Activated naive CD4-positive, alpha-beta T cell treated with anti-CD3 and anti-CD28 coated beads, Interleukin-2, amount 10 ng/mL, durations not matched to agents 7 days and 5 days (primary cell): ENCODE results near the gene ZNF787.
"Not testable (repeated sequence)": the region's sequence is repeated elsewhere in the genome, so short reads cannot be mapped to it uniquely, and the experiment has no call there.

ENCODE experiments used
- CTCF ChIA-PET: fragments of 350-600 bp; sonication (Branson Sonifier 250); formaldehyde crosslinking; loops from one replicate; lab custom pipeline; 2021; ENCODE audit warnings: antibody characterized with exemption; lab: Charles Lee
- DNase-seq: peaks from one replicate; pipeline ENCODE4 v3.0.0-alpha.2; 2020
- H3K27ac Mint-ChIP-seq: one replicate; pipeline ENCODE4 v1.8.0; 2021; ENCODE audit warnings: mild to moderate bottlenecking, moderate library complexity, mixed read lengths
- H3K27me3 Mint-ChIP-seq: one replicate; pipeline ENCODE4 v1.8.0; 2021; ENCODE audit warnings: mild to moderate bottlenecking, mixed read lengths
- H3K36me3 Mint-ChIP-seq: one replicate; pipeline ENCODE4 v1.8.0; 2021; ENCODE audit warnings: mixed read lengths
- H3K4me1 Mint-ChIP-seq: one replicate; pipeline ENCODE4 v1.8.0; 2021; ENCODE audit warnings: mixed read lengths
- H3K4me3 Mint-ChIP-seq: one replicate; pipeline ENCODE4 v1.8.0; 2021; ENCODE audit warnings: mild to moderate bottlenecking, moderate library complexity, mixed read lengths
- H3K9me3 Mint-ChIP-seq: one replicate; pipeline ENCODE4 v1.8.0; 2021; ENCODE audit warnings: mixed read lengths

The ZNF787 gene

GRCh38 chr19:56099638-56100539 is 21.2 kb downstream of the ZNF787 start:
- H3K27me3 Mint-ChIP-seq, result no peaks in the 10 kb centered on the region
- no peak for DNase-seq
- peaks cover 20% of the 10 kb centered on the region for H3K36me3 Mint-ChIP-seq
- peaks cover 3% of the 10 kb centered on the region for H3K4me1 Mint-ChIP-seq
- H3K27ac Mint-ChIP-seq, result no peak overlapping the region
- CTCF ChIA-PET, result no interaction called here
- H3K9me3 Mint-ChIP-seq, result no peaks in the 10 kb centered on the region
- no peak overlapping the region for H3K4me3 Mint-ChIP-seq

GRCh38 chr19:56098731-56099568 is 22.1 kb downstream of the ZNF787 start:
- CTCF ChIA-PET, result no interaction called here
- H3K4me1 Mint-ChIP-seq, result no peaks in the 10 kb centered on the region

GRCh38 chr19:56098237-56098636 is 22.9 kb downstream of the ZNF787 start:
- peaks cover 32% of the 10 kb centered on the region for H3K36me3 Mint-ChIP-seq
- H3K9me3 Mint-ChIP-seq, CTCF ChIA-PET, H3K4me1 Mint-ChIP-seq, H3K27me3 Mint-ChIP-seq, DNase-seq, H3K27ac Mint-ChIP-seq, H3K4me3 Mint-ChIP-seq: not testable (repeated sequence)

More at GRCh38 chr19:56098731-56099568, 22.1 kb downstream of the ZNF787 start:
- DNase-seq, result no peak
- H3K27me3 Mint-ChIP-seq, result no peaks in the 10 kb centered on the region
- no peaks in the 10 kb centered on the region for H3K9me3 Mint-ChIP-seq
- no peak overlapping the region for H3K27ac Mint-ChIP-seq
- H3K4me3 Mint-ChIP-seq, result no peak overlapping the region
- H3K36me3 Mint-ChIP-seq, result peaks cover 25% of the 10 kb centered on the region

GRCh38 chr19:56097776-56098175 is 23.3 kb downstream of the ZNF787 start:
- no peak overlapping the region for H3K27ac Mint-ChIP-seq
- no peak overlapping the region for H3K4me3 Mint-ChIP-seq
- no peaks in the 10 kb centered on the region for H3K27me3 Mint-ChIP-seq
- H3K4me1 Mint-ChIP-seq, result no peaks in the 10 kb centered on the region
- H3K9me3 Mint-ChIP-seq, result peaks cover 9% of the 10 kb centered on the region
- CTCF ChIA-PET, result no interaction called here
- DNase-seq, result no peak
- H3K36me3 Mint-ChIP-seq, result peaks cover 37% of the 10 kb centered on the region

GRCh38 chr19:56097306-56097705 is 23.8 kb downstream of the ZNF787 start:
- Mint-ChIP-seq H3K4me1 (no peaks in the 10 kb centered on the region), H3K9me3 (peaks cover 12% of the 10 kb centered on the region), H3K4me3 (no peak overlapping the region), H3K27me3 (no peaks in the 10 kb centered on the region), H3K27ac (no peak overlapping the region), H3K36me3 (peaks cover 40% of the 10 kb centered on the region)
- CTCF ChIA-PET, result interaction anchor here (0.6 kb wide), 1 partner anchor 16 kb away, joined by 3 read pairs; no protein-coding TSS in a partner anchor
- DNase-seq, result no peak

GRCh38 chr19:56096665-56097064 is 24.4 kb downstream of the ZNF787 start:
- no peak overlapping the region for H3K4me3 Mint-ChIP-seq
- H3K36me3 Mint-ChIP-seq, result peaks cover 40% of the 10 kb centered on the region
- no peak for DNase-seq
- H3K4me1 Mint-ChIP-seq, result no peaks in the 10 kb centered on the region
- CTCF ChIA-PET, result interaction anchor here (0.6 kb wide), 1 partner anchor 16 kb away, joined by 3 read pairs; no protein-coding TSS in a partner anchor
- H3K27ac Mint-ChIP-seq, result no peak overlapping the region
- peaks cover 12% of the 10 kb centered on the region for H3K9me3 Mint-ChIP-seq
- H3K27me3 Mint-ChIP-seq, result no peaks in the 10 kb centered on the region

- peaks cover 42% of the 10 kb centered on the region for H3K36me3 Mint-ChIP-seq
- H3K9me3 Mint-ChIP-seq, result peaks cover 12% of the 10 kb centered on the region
- H3K27me3 Mint-ChIP-seq, result no peaks in the 10 kb centered on the region
- H3K27ac Mint-ChIP-seq, result no peak overlapping the region
- no peaks in the 10 kb centered on the region for H3K4me1 Mint-ChIP-seq
- CTCF ChIA-PET, result interaction anchor here (1.4 kb wide), 1 partner anchor 14 kb away, joined by 4 read pairs; no protein-coding TSS in a partner anchor
- DNase-seq, result no peak
- no peak overlapping the region for H3K4me3 Mint-ChIP-seq
These were observed 26.6 kb downstream of the ZNF787 start for GRCh38 chr19:56094449-56094848.

GRCh38 chr19:56092685-56093631 is 28.1 kb downstream of the ZNF787 start:
- Mint-ChIP-seq H3K36me3 (peaks cover 45% of the 10 kb centered on the region), H3K27ac (no peak overlapping the region), H3K4me3 (no peak overlapping the region), H3K27me3 (no peaks in the 10 kb centered on the region), H3K9me3 (peaks cover 12% of the 10 kb centered on the region), H3K4me1 (no peaks in the 10 kb centered on the region)
- DNase-seq, result no peak
- CTCF ChIA-PET, result interaction anchor here (0.5 kb wide), 1 partner anchor 161 kb away, joined by 4 read pairs; no protein-coding TSS in a partner anchor

GRCh38 chr19:56091751-56092546 is 29.1 kb downstream of the ZNF787 start:
- DNase-seq, result no peak
- Mint-ChIP-seq H3K36me3 (peaks cover 42% of the 10 kb centered on the region), H3K4me3 (no peak overlapping the region), H3K4me1 (no peaks in the 10 kb centered on the region), H3K27ac (no peak overlapping the region), H3K27me3 (no peaks in the 10 kb centered on the region), H3K9me3 (peaks cover 12% of the 10 kb centered on the region)
- CTCF ChIA-PET, result no interaction called here

- H3K27me3 Mint-ChIP-seq, result no peaks in the 10 kb centered on the region
- CTCF ChIA-PET, result no interaction called here
- peaks cover 42% of the 10 kb centered on the region for H3K36me3 Mint-ChIP-seq
- peaks cover 12% of the 10 kb centered on the region for H3K9me3 Mint-ChIP-seq
- H3K4me3 Mint-ChIP-seq, result no peak overlapping the region
- no peaks in the 10 kb centered on the region for H3K4me1 Mint-ChIP-seq
- DNase-seq, result no peak
- no peak overlapping the region for H3K27ac Mint-ChIP-seq
These were observed 30.0 kb downstream of the ZNF787 start for GRCh38 chr19:56091066-56091490.

GRCh38 chr19:56089344-56089743 is 31.8 kb downstream of the ZNF787 start:
- Mint-ChIP-seq H3K27me3 (no peaks in the 10 kb centered on the region), H3K36me3 (peaks cover 31% of the 10 kb centered on the region), H3K4me3 (no peak overlapping the region), H3K27ac (no peak overlapping the region), H3K9me3 (peaks cover 12% of the 10 kb centered on the region), H3K4me1 (no peaks in the 10 kb centered on the region)
- CTCF ChIA-PET, result interaction anchor here (1.1 kb wide), 1 partner anchor 10 kb away, joined by 5 read pairs; no protein-coding TSS in a partner anchor
- DNase-seq, result no peak

GRCh38 chr19:56088497-56089215 is 32.4 kb downstream of the ZNF787 start:
- no peak overlapping the region for H3K4me3 Mint-ChIP-seq
- H3K4me1 Mint-ChIP-seq, result no peaks in the 10 kb centered on the region
- no peak for DNase-seq
- CTCF ChIA-PET, result interaction anchor here (1.1 kb wide), 1 partner anchor 9 kb away, joined by 5 read pairs; no protein-coding TSS in a partner anchor
- peaks cover 26% of the 10 kb centered on the region for H3K36me3 Mint-ChIP-seq
- no peaks in the 10 kb centered on the region for H3K27me3 Mint-ChIP-seq
- no peak overlapping the region for H3K27ac Mint-ChIP-seq
- peaks cover 10% of the 10 kb centered on the region for H3K9me3 Mint-ChIP-seq
